ENCODE results near the gene CIITA. TPM values are rescaled to one million over a fixed set of nuclear protein-coding genes. Genes with fewer than 3 reads are reported as not detected.

The CIITA gene
- total RNA-seq, 1 donor from 2014 or later, result 401 TPM

GRCh38 chr16:10920726-10921427, 43.9 kb downstream of the CIITA start:
- H3K36me3 Mint-ChIP-seq (ENCODE audit: low read depth), result peaks cover 91% of the 10 kb centered on the region
- H3K4me3 Mint-ChIP-seq, result no peak overlapping the region
- no peaks in the 10 kb centered on the region for H3K9me3 Mint-ChIP-seq
- ChIA-PET CTCF (interaction anchor here (0.8 to 1.9 kb wide), 2 partner anchors 33 to 406 kb away, joined by 3 to 9 read pairs; no protein-coding TSS in a partner anchor), POLR2A (interaction anchor here (0.7 to 1.0 kb wide), 2 partner anchors 12 to 26 kb away, joined by 3 read pairs; no protein-coding TSS in a partner anchor)
- TF ChIP-seq CTCF (IDR thresholded peaks at IDR 0.05), result no peak
- H3K27me3 Mint-ChIP-seq, result no peaks in the 10 kb centered on the region
- no peak for DNase-seq
- intact Hi-C loops (cut with micrococcal nuclease), result no loop called here
- peak overlapping the region; percentile 60 for H3K27ac Mint-ChIP-seq
- ATAC-seq (ENCODE audit: low read depth), result no peak
- H3K4me1 Mint-ChIP-seq, result peaks cover 55% of the 10 kb centered on the region

GRCh38 chr16:10921536-10922327, 44.7 kb downstream of the CIITA start:
- intact Hi-C loops (cut with micrococcal nuclease), result no loop called here
- H3K4me3 Mint-ChIP-seq, result no peak overlapping the region
- CTCF ChIA-PET, result interaction anchor here (0.5 to 1.9 kb wide), 4 partner anchors 13 to 407 kb away, joined by 3 to 9 read pairs (median 3); no protein-coding TSS in a partner anchor
- POLR2A ChIA-PET, result interaction anchor here (0.7 to 1.8 kb wide), 5 partner anchors 11 to 178 kb away, joined by 3 to 8 read pairs (median 3); partner anchors contain the start of gene NUBP1
- no peaks in the 10 kb centered on the region for H3K9me3 Mint-ChIP-seq
- H3K4me1 Mint-ChIP-seq, result peaks cover 48% of the 10 kb centered on the region
- ATAC-seq (ENCODE audit: low read depth), result no peak
- TF ChIP-seq CTCF (IDR thresholded peaks at IDR 0.05), result no peak
- H3K27ac Mint-ChIP-seq, result peak overlapping the region; percentile 60
- H3K36me3 Mint-ChIP-seq (ENCODE audit: low read depth), result peaks cover 91% of the 10 kb centered on the region
- H3K27me3 Mint-ChIP-seq, result no peaks in the 10 kb centered on the region
- no peak for DNase-seq

- ChIA-PET CTCF (interaction anchor here (0.5 to 1.9 kb wide), 4 partner anchors 13 to 408 kb away, joined by 3 to 9 read pairs (median 3); no protein-coding TSS in a partner anchor), POLR2A (interaction anchor here (0.6 to 2.4 kb wide), 5 partner anchors 10 to 179 kb away, joined by 3 to 8 read pairs (median 5); partner anchors contain the start of genes CIITA and NUBP1)
- peaks cover 89% of the 10 kb centered on the region for H3K36me3 Mint-ChIP-seq (ENCODE audit: low read depth)
- intact Hi-C loops (cut with micrococcal nuclease), result no loop called here
- no peak for DNase-seq
- no peaks in the 10 kb centered on the region for H3K27me3 Mint-ChIP-seq
- no peak for TF ChIP-seq CTCF (IDR thresholded peaks at IDR 0.05)
- H3K27ac Mint-ChIP-seq, result peak overlapping the region; percentile 53
- H3K4me1 Mint-ChIP-seq, result peaks cover 42% of the 10 kb centered on the region
- no peak for ATAC-seq (ENCODE audit: low read depth)
- H3K4me3 Mint-ChIP-seq, result no peak overlapping the region
- no peaks in the 10 kb centered on the region for H3K9me3 Mint-ChIP-seq
These were observed 45.5 kb downstream of the CIITA start for GRCh38 chr16:10922328-10923145.

GRCh38 chr16:10923146-10923649, 46.2 kb downstream of the CIITA start:
- H3K27ac Mint-ChIP-seq, result no peak overlapping the region
- CTCF ChIA-PET, result interaction anchor here (0.9 to 1.3 kb wide), 2 partner anchors 12 to 44 kb away, joined by 3 read pairs; no protein-coding TSS in a partner anchor
- POLR2A ChIA-PET, result interaction anchor here (0.6 to 2.4 kb wide), 5 partner anchors 9 to 179 kb away, joined by 3 to 8 read pairs (median 5); partner anchors contain the start of genes CIITA and NUBP1
- H3K27me3 Mint-ChIP-seq, result no peaks in the 10 kb centered on the region
- peaks cover 39% of the 10 kb centered on the region for H3K4me1 Mint-ChIP-seq
- no peak for TF ChIP-seq CTCF (IDR thresholded peaks at IDR 0.05)
- intact Hi-C loops (cut with micrococcal nuclease), result no loop called here
- ATAC-seq (ENCODE audit: low read depth) (no peak), DNase-seq (no peak)
- H3K9me3 Mint-ChIP-seq, result no peaks in the 10 kb centered on the region
- peaks cover 89% of the 10 kb centered on the region for H3K36me3 Mint-ChIP-seq (ENCODE audit: low read depth)
- H3K4me3 Mint-ChIP-seq, result no peak overlapping the region
